ENCODE measurements around the gene SLC1A7. TPM values are rescaled to one million over a fixed set of nuclear protein-coding genes. Genes with fewer than 3 reads are reported as not detected.

The SLC1A7 gene
- total RNA-seq, 2 experiments from 2014 or later, result not detected

GRCh38 chr1:53093778-53094532 is 48.5 kb downstream of the SLC1A7 start:
- DNase-seq, result no peak
- no peaks in the 10 kb centered on the region for H3K27me3 Mint-ChIP-seq
- no peak overlapping the region for H3K4me3 Mint-ChIP-seq
- H3K9me3 Mint-ChIP-seq, result no peaks in the 10 kb centered on the region
- CTCF ChIA-PET, result no interaction called here
- H3K27ac Mint-ChIP-seq, result no peak overlapping the region
- H3K4me1 Mint-ChIP-seq, result no peaks in the 10 kb centered on the region
- H3K36me3 Mint-ChIP-seq (ENCODE audit: low read depth), result no peaks in the 10 kb centered on the region
- POLR2A ChIA-PET, result no interaction called here

GRCh38 chr1:53093451-53093754 is 49.0 kb downstream of the SLC1A7 start:
- Mint-ChIP-seq H3K27ac (no peak overlapping the region), H3K9me3 (no peaks in the 10 kb centered on the region), H3K27me3 (no peaks in the 10 kb centered on the region), H3K4me3 (no peak overlapping the region), H3K36me3 (ENCODE audit: low read depth) (no peaks in the 10 kb centered on the region), H3K4me1 (no peaks in the 10 kb centered on the region)
- CTCF ChIA-PET, result no interaction called here
- POLR2A ChIA-PET, result no interaction called here
- no peak for DNase-seq

GRCh38 chr1:53092659-53093450 is 49.6 kb downstream of the SLC1A7 start:
- DNase-seq, result no peak
- Mint-ChIP-seq H3K27me3 (no peaks in the 10 kb centered on the region), H3K4me1 (no peaks in the 10 kb centered on the region), H3K4me3 (no peak overlapping the region), H3K9me3 (no peaks in the 10 kb centered on the region), H3K36me3 (ENCODE audit: low read depth) (no peaks in the 10 kb centered on the region), H3K27ac (no peak overlapping the region)
- ChIA-PET POLR2A (no interaction called here), CTCF (no interaction called here)

GRCh38 chr1:53091841-53092645 is 50.4 kb downstream of the SLC1A7 start:
- ChIA-PET POLR2A (no interaction called here), CTCF (no interaction called here)
- no peaks in the 10 kb centered on the region for H3K36me3 Mint-ChIP-seq (ENCODE audit: low read depth)
- no peak overlapping the region for H3K4me3 Mint-ChIP-seq
- H3K9me3 Mint-ChIP-seq, result no peaks in the 10 kb centered on the region
- no peaks in the 10 kb centered on the region for H3K27me3 Mint-ChIP-seq
- no peaks in the 10 kb centered on the region for H3K4me1 Mint-ChIP-seq
- H3K27ac Mint-ChIP-seq, result no peak overlapping the region
- no peak for DNase-seq

GRCh38 chr1:53090227-53091147 is 52.0 kb downstream of the SLC1A7 start:
- H3K27me3 Mint-ChIP-seq, result no peaks in the 10 kb centered on the region
- no peaks in the 10 kb centered on the region for H3K36me3 Mint-ChIP-seq (ENCODE audit: low read depth)
- no peaks in the 10 kb centered on the region for H3K4me1 Mint-ChIP-seq
- CTCF ChIA-PET, result no interaction called here
- H3K9me3 Mint-ChIP-seq, result no peaks in the 10 kb centered on the region
- DNase-seq, result no peak
- POLR2A ChIA-PET, result no interaction called here
- H3K4me3 Mint-ChIP-seq, result no peak overlapping the region
- H3K27ac Mint-ChIP-seq, result no peak overlapping the region

GRCh38 chr1:53089478-53090226 is 52.8 kb downstream of the SLC1A7 start:
- POLR2A ChIA-PET, result no interaction called here
- no peaks in the 10 kb centered on the region for H3K4me1 Mint-ChIP-seq
- no peaks in the 10 kb centered on the region for H3K9me3 Mint-ChIP-seq
- H3K4me3 Mint-ChIP-seq, result no peak overlapping the region
- no peak overlapping the region for H3K27ac Mint-ChIP-seq
- no peaks in the 10 kb centered on the region for H3K27me3 Mint-ChIP-seq
- H3K36me3 Mint-ChIP-seq (ENCODE audit: low read depth), result no peaks in the 10 kb centered on the region
- no peak for DNase-seq
- CTCF ChIA-PET, result no interaction called here

- CTCF ChIA-PET, result no interaction called here
Measured at GRCh38 chr1:53088616-53089300, 53.7 kb downstream of the SLC1A7 start.

GRCh38 chr1:53087332-53088285 is 54.8 kb downstream of the SLC1A7 start:
- H3K4me1 Mint-ChIP-seq, result no peaks in the 10 kb centered on the region
- no peak overlapping the region for H3K4me3 Mint-ChIP-seq
- H3K9me3 Mint-ChIP-seq, result no peaks in the 10 kb centered on the region
- no peak overlapping the region for H3K27ac Mint-ChIP-seq
- no peaks in the 10 kb centered on the region for H3K36me3 Mint-ChIP-seq (ENCODE audit: low read depth)
- no peak for DNase-seq
- CTCF ChIA-PET, result no interaction called here
- POLR2A ChIA-PET, result no interaction called here
- no peaks in the 10 kb centered on the region for H3K27me3 Mint-ChIP-seq

More at GRCh38 chr1:53088616-53089300, 53.7 kb downstream of the SLC1A7 start:
- Mint-ChIP-seq H3K27ac (no peak overlapping the region), H3K4me3 (no peak overlapping the region), H3K4me1 (no peaks in the 10 kb centered on the region), H3K27me3 (no peaks in the 10 kb centered on the region), H3K9me3 (no peaks in the 10 kb centered on the region), H3K36me3 (ENCODE audit: low read depth) (no peaks in the 10 kb centered on the region)
- DNase-seq, result no peak
- POLR2A ChIA-PET, result no interaction called here

GRCh38 chr1:53086491-53087070 is 55.9 kb downstream of the SLC1A7 start:
- Mint-ChIP-seq H3K27ac (no peak overlapping the region), H3K9me3 (no peaks in the 10 kb centered on the region), H3K4me3 (no peak overlapping the region), H3K4me1 (no peaks in the 10 kb centered on the region), H3K36me3 (ENCODE audit: low read depth) (no peaks in the 10 kb centered on the region), H3K27me3 (no peaks in the 10 kb centered on the region)
- CTCF ChIA-PET, result no interaction called here
- no peak for DNase-seq
- POLR2A ChIA-PET, result no interaction called here

GRCh38 chr1:53085405-53085804 is 57.0 kb downstream of the SLC1A7 start:
- Mint-ChIP-seq H3K27ac (no peak overlapping the region), H3K36me3 (ENCODE audit: low read depth) (no peaks in the 10 kb centered on the region), H3K4me1 (no peaks in the 10 kb centered on the region), H3K4me3 (no peak overlapping the region), H3K27me3 (no peaks in the 10 kb centered on the region), H3K9me3 (no peaks in the 10 kb centered on the region)
- no peak for DNase-seq
- CTCF ChIA-PET, result no interaction called here
- POLR2A ChIA-PET, result no interaction called here

GRCh38 chr1:53084589-53084971 is 57.9 kb downstream of the SLC1A7 start:
- DNase-seq, result no peak
- Mint-ChIP-seq H3K9me3 (no peaks in the 10 kb centered on the region), H3K4me1 (no peaks in the 10 kb centered on the region), H3K27ac (no peak overlapping the region), H3K4me3 (no peak overlapping the region), H3K27me3 (no peaks in the 10 kb centered on the region), H3K36me3 (ENCODE audit: low read depth) (no peaks in the 10 kb centered on the region)
- CTCF ChIA-PET, result no interaction called here
- POLR2A ChIA-PET, result no interaction called here
